Spleen (tissue), 11 donors: ENCODE measurements around the gene EPHA4. TPM values are rescaled to one million over a fixed set of nuclear protein-coding genes. Genes with fewer than 3 reads are reported as not detected.
A peak's percentile ranks its signal among the peaks of the same experiment; 100 is the strongest.

Experiments used
- DNase-seq: peaks from one replicate; pipeline ENCODE4 v3.0.0-alpha.2; 2020
- H3K27ac ChIP-seq, 8 donors: fragments of 200-600 bp; sonication (generic) in 7 of 8; 1 replicate in 4 of 8; 2 replicates in 4 of 8; pipeline versions ENCODE4 v1.5.0 to v1.8.0; 2016 to 2021; ENCODE audit warnings: inconsistent platforms in 4 of 8, mild to moderate bottlenecking in 4 of 8, moderate library complexity in 1 of 8
- H3K27me3 ChIP-seq, 7 donors: fragments of 200-600 bp; sonication (generic) in 6 of 7; replicated peaks in 1 of 7; 1 replicate in 4 of 7; 2 replicates in 3 of 7; pipeline versions ENCODE4 v1.5.0 to v1.8.0; 2016 to 2021; ENCODE audit warnings: inconsistent platforms in 3 of 7, mild to moderate bottlenecking in 1 of 7
- H3K36me3 ChIP-seq, 6 donors: fragments of 200-600 bp; sonication (generic) in 5 of 6; 1 replicate in 4 of 6; 2 replicates in 2 of 6; pipeline versions ENCODE4 v1.5.0 to v1.8.0; 2016 to 2021; ENCODE audit warnings: inconsistent platforms in 2 of 6
- H3K4me1 ChIP-seq, 6 donors: fragments of 200-600 bp; sonication (generic) in 5 of 6; 1 replicate in 3 of 6; 2 replicates in 3 of 6; pipeline versions ENCODE4 v1.5.0 to v1.8.0; 2016 to 2021; ENCODE audit warnings: inconsistent platforms in 3 of 6
- H3K4me3 ChIP-seq, 8 donors: fragments of 200-600 bp; sonication (generic) in 7 of 8; 1 replicate in 4 of 8; 2 replicates in 4 of 8; pipeline versions ENCODE4 v1.5.0 to v1.8.0; 2016 to 2021; ENCODE audit warnings: inconsistent platforms in 4 of 8, mild to moderate bottlenecking in 4 of 8, moderate library complexity in 2 of 8
- H3K9me3 ChIP-seq, 8 donors: fragments of 200-600 bp; sonication (generic) in 7 of 8; 1 replicate in 4 of 8; 2 replicates in 4 of 8; pipeline versions ENCODE4 v1.5.0 to v1.8.0; 2016 to 2021; ENCODE audit warnings: inconsistent platforms in 4 of 8
- CTCF ChIP-seq, 11 experiments: fragments of 200-600 bp in 7 of 11; fragments of 450-650 bp in 4 of 11; sonication (generic) in 4 of 11; IDR thresholded peaks in 8 of 11; conservative IDR thresholded peaks in 3 of 11; 1 replicate in 7 of 11; 2 replicates in 4 of 11; pipeline versions ENCODE4 v1.4.0 to v1.8.0; 2016 to 2021; ENCODE audit warnings: antibody characterized with exemption in 11 of 11, inconsistent platforms in 4 of 11, mild to moderate bottlenecking in 1 of 11
- POLR2A ChIP-seq, 3 donors: fragments of 450-650 bp; IDR thresholded peaks; one replicate each; pipeline ENCODE4 v1.5.1; 2017; ENCODE audit warnings: antibody characterized with exemption in 3 of 3, mild to moderate bottlenecking in 1 of 3
- POLR2AphosphoS5 ChIP-seq, 3 donors: sonication (generic); formaldehyde crosslinking; IDR thresholded peaks; one replicate each; pipeline ENCODE4 v1.5.1; 2017; ENCODE audit warnings: antibody characterized with exemption in 3 of 3
- WGBS, 5 donors: extraction: QIAGEN DNeasy Blood & Tissue Kit in 3 of 5; methylation state at CpG; one replicate each; pipeline versions ENCODE4 v1.1.5 to v1.1.7; 2013 to 2018; 5-methylcytosine and 5-hydroxymethylcytosine counted together
- intact Hi-C: fragments of 100-400 bp; cut with DNase I; formaldehyde crosslinking; loops from one replicate; pipeline ENCODE4 v1.15.0; 2023; ENCODE audit warnings: low total_unique reads
- polyA plus RNA-seq, 3 donors: library from polyadenylated mRNA; stranded (reverse); fragments of 200-250 nt; gene quantifications; one replicate each; pipeline ENCODE4 v1.2.1, GENCODE V29; 2013
- total RNA-seq, 7 donors: library from RNA; depleted of rRNA in 3 of 7; stranded (reverse); fragments of >200 nt in 3 of 7; fragmentation: NEBNext Ultra II Directional in 4 of 7; extraction: Animal tissue kit (Norgen Biotek cat#: 25700) in 4 of 7; gene quantifications; one replicate each; pipeline versions ENCODE4 v1.1.0 to v1.2.1, GENCODE V29; 2016 to 2021
- donor health status: healthy with polysubstance abuse.
- donor health status: DM: no; HTN: no; CAD: no; lungs with moderate emphysema.
- donor health status: DM: no; HTN: no; CAD: no.
- donor health status: Bipolar disorder and iron deficiency.
- donor health status: healthy.
- donor health status: DM: no; HTN: no; CAD: no.
- donor health status: DM: yes; HTN: yes; CAD: no.

Gene EPHA4
- total and polyA plus RNA-seq, 10 donors = 0.80 to 21.0 (median 14.0) TPM

- intact Hi-C loops = no loop called here
- no peak for DNase-seq
- TF ChIP-seq CTCF (IDR thresholded peaks at IDR 0.05 in 8 of 11, conservative IDR thresholded peaks at IDR 0.05 in 3 of 11) = no peak
- TF ChIP-seq POLR2A (IDR thresholded peaks at IDR 0.05) = no peak
- TF ChIP-seq POLR2AphosphoS5 (IDR thresholded peaks at IDR 0.05) = no peak
- H3K4me1 ChIP-seq = peaks cover 0 to 10% (median 0%) of the 10 kb centered on the region in 6 donors
- no peak overlapping the region for H3K27ac ChIP-seq
- H3K9me3 ChIP-seq = no peaks in the 10 kb centered on the region
- peaks cover 0 to 17% (median 0%) of the 10 kb centered on the region in 6 donors for H3K36me3 ChIP-seq
- H3K4me3 ChIP-seq = no peak overlapping the region
- no peaks in the 10 kb centered on the region for H3K27me3 ChIP-seq
- 87 to 96% (median 92%) methylated on average over 4 of the region's 4 CpGs for WGBS, 5 donors
Measured at GRCh38 chr2:221422516-221423209, 149.4 kb downstream of the EPHA4 start.

- TF ChIP-seq CTCF (IDR thresholded peaks at IDR 0.05 in 8 of 11, conservative IDR thresholded peaks at IDR 0.05 in 3 of 11) (no peak), POLR2A (IDR thresholded peaks at IDR 0.05) (no peak), POLR2AphosphoS5 (IDR thresholded peaks at IDR 0.05) (no peak)
- intact Hi-C loops = no loop called here
- Histone ChIP-seq H3K27me3 (no peaks in the 10 kb centered on the region), H3K27ac (peak overlapping the region in 3 of 8 donors; percentile 2 to 27 (median 7)), H3K9me3 (no peaks in the 10 kb centered on the region), H3K36me3 (peaks cover 0 to 2% (median 0%) of the 10 kb centered on the region in 6 donors), H3K4me1 (peaks cover 0 to 10% (median 0%) of the 10 kb centered on the region in 6 donors), H3K4me3 (no peak overlapping the region)
- 14 to 34% (median 24%) methylated on average over 7 of the region's 7 CpGs for WGBS, 5 donors
- DNase-seq = no peak
Measured at GRCh38 chr2:221420245-221420644, 151.9 kb downstream of the EPHA4 start.

GRCh38 chr2:221415789-221416188, 156.3 kb downstream of the EPHA4 start:
- TF ChIP-seq POLR2AphosphoS5 (IDR thresholded peaks at IDR 0.05) (no peak), POLR2A (IDR thresholded peaks at IDR 0.05) (no peak), CTCF (IDR thresholded peaks at IDR 0.05 in 8 of 11, conservative IDR thresholded peaks at IDR 0.05 in 3 of 11) (no peak)
- no peak for DNase-seq
- Histone ChIP-seq H3K4me1 (peaks cover 0 to 10% (median 0%) of the 10 kb centered on the region in 6 donors), H3K27me3 (no peaks in the 10 kb centered on the region), H3K27ac (no peak overlapping the region), H3K36me3 (no peaks in the 10 kb centered on the region), H3K9me3 (no peaks in the 10 kb centered on the region), H3K4me3 (no peak overlapping the region)
- intact Hi-C loops = no loop called here
- WGBS, 5 donors = 90 to 98% (median 92%) methylated on average over 5 of the region's 5 CpGs

GRCh38 chr2:221412978-221413377, 159.1 kb downstream of the EPHA4 start:
- no peak for DNase-seq
- no peaks in the 10 kb centered on the region for H3K4me1 ChIP-seq
- no peak for TF ChIP-seq POLR2A (IDR thresholded peaks at IDR 0.05)
- no peak for TF ChIP-seq POLR2AphosphoS5 (IDR thresholded peaks at IDR 0.05)
- TF ChIP-seq CTCF (IDR thresholded peaks at IDR 0.05 in 8 of 11, conservative IDR thresholded peaks at IDR 0.05 in 3 of 11) = no peak
- intact Hi-C loops = no loop called here
- H3K27ac ChIP-seq = no peak overlapping the region
- 86 to 98% (median 93%) methylated on average over 1 of the region's 1 CpG for WGBS, 5 donors
- no peak overlapping the region for H3K4me3 ChIP-seq
- no peaks in the 10 kb centered on the region for H3K9me3 ChIP-seq
- H3K27me3 ChIP-seq = no peaks in the 10 kb centered on the region
- no peaks in the 10 kb centered on the region for H3K36me3 ChIP-seq
